Neural crest cell (in vitro differentiated cells): ENCODE measurements around the gene MYH16. TPM values are rescaled to one million over a fixed set of nuclear protein-coding genes. Genes with fewer than 3 reads are reported as not detected.
A peak's percentile ranks its signal among the peaks of the same experiment; 100 is the strongest.
"Not testable (repeated sequence)": the region's sequence is repeated elsewhere in the genome, so short reads cannot be mapped to it uniquely, and the experiment has no call there.

ENCODE experiments used
- DNase-seq: peaks from one replicate; pipeline ENCODE4 v3.0.0; 2021; ENCODE audit warnings: low read depth, mixed read lengths, low spot score
- H3K27ac Mint-ChIP-seq: one replicate; pipeline ENCODE4 v1.8.0; 2021; ENCODE audit warnings: mild to moderate bottlenecking, mixed read lengths; ENCODE audit not compliant: unreplicated experiment
- H3K27me3 Mint-ChIP-seq: 2 replicates; pipeline ENCODE4 v1.8.0; 2021; ENCODE audit warnings: low read depth, mild to moderate bottlenecking, mixed read lengths
- H3K36me3 Mint-ChIP-seq: 2 replicates; pipeline ENCODE4 v1.8.0; 2021; ENCODE audit warnings: low read depth, mild to moderate bottlenecking, mixed read lengths
- H3K4me1 Mint-ChIP-seq: 2 replicates; pipeline ENCODE4 v1.8.0; 2021; ENCODE audit warnings: mixed read lengths
- H3K4me3 Mint-ChIP-seq: one replicate; pipeline ENCODE4 v1.8.0; 2021; ENCODE audit warnings: mild to moderate bottlenecking, mixed read lengths
- H3K9me3 Mint-ChIP-seq: 2 replicates; pipeline ENCODE4 v1.8.0; 2021; ENCODE audit warnings: mixed read lengths
- CTCF ChIP-seq: fragments of 200-600 bp; sonication (generic); conservative IDR thresholded peaks from 2 replicates; pipeline ENCODE4 v1.5.0; 2021; ENCODE audit warnings: antibody characterized with exemption, mild to moderate bottlenecking
- total RNA-seq: library from RNA; stranded (reverse); gene quantifications from 2 replicates; pipeline ENCODE4 v1.2.1, GENCODE V29; 2021

Gene MYH16
- total RNA-seq, 1 donor from 2014 or later = not detected

DNA sequence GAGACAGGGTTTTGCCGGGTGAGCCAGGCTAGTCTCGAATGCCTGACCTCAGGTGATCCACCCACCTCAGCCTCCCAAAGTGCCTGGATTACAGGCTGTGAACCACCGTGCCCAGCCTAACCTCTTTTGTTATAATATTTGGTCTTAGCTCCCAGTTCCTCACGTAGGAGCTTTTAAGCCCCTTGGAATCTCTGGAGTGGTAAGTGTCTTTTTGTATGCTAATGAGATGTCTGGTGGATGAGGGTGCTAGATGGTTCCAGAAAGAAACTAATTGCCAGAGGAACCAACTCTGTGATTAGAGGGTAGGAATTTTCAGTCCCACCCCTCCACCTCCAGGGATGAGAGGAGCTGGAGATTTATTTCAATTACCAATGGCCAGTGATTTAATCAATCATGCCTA is 47.7 kb downstream of the MYH16 start:
- H3K27me3 Mint-ChIP-seq = no peaks in the 10 kb centered on the region

GRCh38 chr7:99322659-99323058 is 50.0 kb downstream of the MYH16 start:
- H3K4me3 Mint-ChIP-seq, H3K36me3 Mint-ChIP-seq, H3K27me3 Mint-ChIP-seq, DNase-seq, H3K27ac Mint-ChIP-seq, H3K9me3 Mint-ChIP-seq: not testable (repeated sequence)
- peaks cover 12% of the 10 kb centered on the region for H3K4me1 Mint-ChIP-seq

More for the DNA sequence above, 47.7 kb downstream of the MYH16 start:
- H3K9me3 Mint-ChIP-seq = no peaks in the 10 kb centered on the region
- H3K36me3 Mint-ChIP-seq = no peaks in the 10 kb centered on the region
- H3K4me1 Mint-ChIP-seq = no peaks in the 10 kb centered on the region
- no peak for TF ChIP-seq CTCF
- no peak overlapping the region for H3K4me3 Mint-ChIP-seq
- no peak for DNase-seq
- no peak overlapping the region for H3K27ac Mint-ChIP-seq

DNA sequence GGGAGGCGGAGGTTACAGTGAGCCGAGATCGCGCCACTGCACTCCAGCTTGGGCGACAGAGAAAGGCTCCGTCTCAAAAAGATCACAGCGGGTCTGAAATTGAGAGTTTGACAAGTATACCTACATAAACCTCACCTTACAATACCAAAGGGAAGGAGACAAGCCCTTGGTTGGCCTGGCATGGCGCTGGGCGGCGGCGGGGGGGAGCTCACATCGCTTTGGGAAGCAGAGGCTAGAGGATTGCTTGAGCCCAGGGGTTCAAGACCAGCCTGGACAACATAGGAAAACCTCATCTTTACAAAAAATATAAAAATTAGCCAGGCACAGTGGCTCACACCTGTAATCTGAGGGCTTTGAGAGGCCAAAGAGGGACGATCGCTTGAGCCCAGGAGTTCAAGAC is 51.9 kb downstream of the MYH16 start:
- DNase-seq = no peak
- Mint-ChIP-seq H3K4me3 (peak overlapping the region; percentile 88), H3K27ac (no peak overlapping the region), H3K9me3 (no peaks in the 10 kb centered on the region), H3K36me3 (no peaks in the 10 kb centered on the region), H3K27me3 (no peaks in the 10 kb centered on the region), H3K4me1 (peaks cover 22% of the 10 kb centered on the region)
- no peak for TF ChIP-seq CTCF

DNA sequence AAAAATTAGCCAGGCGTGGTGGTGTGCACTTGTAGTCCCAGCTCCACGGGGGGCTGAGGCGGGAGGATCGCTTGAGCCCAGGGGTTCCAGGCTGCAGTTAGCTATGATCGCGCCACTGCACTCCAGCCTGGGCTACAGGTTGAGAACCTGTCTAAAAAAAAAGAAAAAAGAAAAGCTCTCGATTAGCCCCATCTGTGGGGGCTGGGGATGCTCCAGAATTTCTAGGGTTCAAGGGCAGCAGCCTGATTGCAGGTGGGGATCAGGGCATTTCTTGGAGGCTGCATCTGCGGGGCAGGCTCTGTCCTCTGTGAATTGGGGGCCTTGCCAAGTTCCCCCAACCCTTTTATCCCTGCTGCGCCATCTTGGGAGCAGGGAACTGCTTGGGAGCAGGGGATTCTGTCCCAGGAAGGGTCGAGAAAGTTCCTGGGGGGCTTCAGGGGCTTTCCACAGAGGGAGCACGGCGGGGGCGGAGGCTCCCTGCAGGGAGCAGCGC is 52.4 kb downstream of the MYH16 start:
- Mint-ChIP-seq H3K27ac (peak overlapping the region; percentile 89), H3K4me3 (peak overlapping the region; percentile 88), H3K36me3 (no peaks in the 10 kb centered on the region), H3K27me3 (no peaks in the 10 kb centered on the region), H3K4me1 (peaks cover 26% of the 10 kb centered on the region), H3K9me3 (no peaks in the 10 kb centered on the region)
- no peak for TF ChIP-seq CTCF
- DNase-seq = no peak

DNA sequence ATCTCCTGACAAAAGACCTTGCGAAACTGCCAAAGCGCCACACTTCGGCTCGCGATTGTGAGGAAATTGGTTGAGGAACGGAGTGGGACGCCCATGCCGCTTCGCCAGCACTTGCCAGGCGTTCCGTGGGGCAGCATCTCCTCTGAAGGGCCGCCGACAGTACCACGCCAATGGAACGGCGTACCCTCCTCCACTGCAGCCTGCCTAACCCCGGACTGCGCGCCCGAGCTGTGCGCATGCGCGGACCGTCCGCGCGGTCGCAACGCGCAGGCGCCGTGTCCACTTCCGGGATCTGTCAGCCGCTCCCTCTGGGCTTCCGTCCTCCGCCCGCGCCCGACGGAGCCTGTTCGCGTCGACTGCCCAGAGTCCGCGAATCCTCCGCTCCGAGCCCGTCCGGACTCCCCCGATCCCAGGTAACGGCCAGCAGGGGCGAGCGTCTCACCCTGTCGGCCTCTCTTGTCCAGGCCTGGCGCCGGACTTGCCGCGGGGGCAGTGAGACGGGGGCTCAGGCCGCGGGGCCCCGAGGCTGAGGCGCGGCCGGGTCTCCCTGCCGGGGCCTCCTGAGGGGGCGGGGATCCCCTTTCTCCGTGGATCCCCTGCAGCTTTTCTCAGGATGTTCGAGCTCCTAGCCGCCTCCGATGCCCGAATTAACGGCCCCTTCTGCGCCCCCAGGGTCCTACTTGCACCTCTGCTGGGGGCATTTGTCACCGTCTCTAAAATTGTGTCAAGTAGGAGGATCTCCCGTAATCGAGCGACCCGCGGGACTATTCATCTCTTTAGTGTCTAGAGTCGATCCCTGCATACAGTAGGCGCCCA is 53.2 kb downstream of the MYH16 start, which contains the start of gene ARPC1A:
TSS of gene ARPC1A (plus strand) at position 307 of the 816 bp plus-strand sequence. CDS start 7,456 bp downstream, outside the sequence.
- no peaks in the 10 kb centered on the region for H3K9me3 Mint-ChIP-seq
- H3K27me3 Mint-ChIP-seq = no peaks in the 10 kb centered on the region
- H3K4me1 Mint-ChIP-seq = peaks cover 30% of the 10 kb centered on the region
- peak; percentile 83 for DNase-seq
- H3K36me3 Mint-ChIP-seq = no peaks in the 10 kb centered on the region
- peak within 1 kb of the TSS; percentile 88 for H3K4me3 Mint-ChIP-seq
- H3K27ac Mint-ChIP-seq = peak within 1 kb of the TSS; percentile 89
- peak; percentile 37 for TF ChIP-seq CTCF

- H3K36me3 Mint-ChIP-seq = no peaks in the 10 kb centered on the region
- peak overlapping the region; percentile 88 for H3K4me3 Mint-ChIP-seq
- H3K27ac Mint-ChIP-seq = peak overlapping the region; percentile 60
- no peak for DNase-seq
- peaks cover 30% of the 10 kb centered on the region for H3K4me1 Mint-ChIP-seq
- no peaks in the 10 kb centered on the region for H3K9me3 Mint-ChIP-seq
- H3K27me3 Mint-ChIP-seq = no peaks in the 10 kb centered on the region
- no peak for TF ChIP-seq CTCF
Measured at GRCh38 chr7:99326408-99326782, 53.8 kb downstream of the MYH16 start.

GRCh38 chr7:99330314-99330961 is 57.8 kb downstream of the MYH16 start:
- H3K9me3 Mint-ChIP-seq, H3K27ac Mint-ChIP-seq, H3K36me3 Mint-ChIP-seq, H3K27me3 Mint-ChIP-seq, DNase-seq: not testable (repeated sequence)
- H3K4me1 Mint-ChIP-seq = peaks cover 35% of the 10 kb centered on the region
- H3K4me3 Mint-ChIP-seq = peak overlapping the region; percentile 69
